CD4-positive, alpha-beta T cell treated with Interleukin-15 for 4 hours (primary cell): ENCODE results near the gene NSDHL.
"Not testable (repeated sequence)": the region's sequence is repeated elsewhere in the genome, so short reads cannot be mapped to it uniquely, and the experiment has no call there.

Experiments
- DNase-seq: peaks from one replicate; pipeline ENCODE4 v3.0.0-alpha.2; 2020; ENCODE audit warnings: low spot score

Gene NSDHL

GRCh38 chrX:152830312-152831305 is at the start of gene NSDHL, which contains the start of gene CETN2:
NSDHL (plus strand) TSS chrX:152831063; CDS start chrX:152846325, 15,262 bp downstream.
CETN2 (minus strand) TSS chrX:152830757; CDS start chrX:152830710, 47 bp downstream.
- peak; percentile 95 for DNase-seq

DNA sequence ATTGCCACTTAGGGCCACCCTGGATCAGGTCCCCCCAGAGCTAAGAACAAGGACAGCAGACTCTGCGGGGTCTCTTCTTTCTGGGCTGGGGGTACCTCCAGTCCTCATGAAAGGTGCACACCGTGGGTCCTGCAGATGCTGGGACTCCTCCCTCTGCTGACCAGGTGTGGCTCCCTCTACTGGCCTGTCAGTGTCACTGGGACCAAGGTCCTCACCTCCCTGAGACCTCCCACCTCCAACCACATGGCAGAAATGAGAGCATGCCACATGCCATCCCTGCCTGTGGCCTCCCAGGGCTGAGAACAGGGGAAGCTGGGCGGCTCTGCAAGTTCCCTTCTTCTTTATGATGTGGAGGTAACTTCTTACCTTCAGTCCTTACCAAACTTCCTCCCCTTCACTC is 43.8 kb upstream of the NSDHL start:
- not testable (repeated sequence) for DNase-seq

DNA sequence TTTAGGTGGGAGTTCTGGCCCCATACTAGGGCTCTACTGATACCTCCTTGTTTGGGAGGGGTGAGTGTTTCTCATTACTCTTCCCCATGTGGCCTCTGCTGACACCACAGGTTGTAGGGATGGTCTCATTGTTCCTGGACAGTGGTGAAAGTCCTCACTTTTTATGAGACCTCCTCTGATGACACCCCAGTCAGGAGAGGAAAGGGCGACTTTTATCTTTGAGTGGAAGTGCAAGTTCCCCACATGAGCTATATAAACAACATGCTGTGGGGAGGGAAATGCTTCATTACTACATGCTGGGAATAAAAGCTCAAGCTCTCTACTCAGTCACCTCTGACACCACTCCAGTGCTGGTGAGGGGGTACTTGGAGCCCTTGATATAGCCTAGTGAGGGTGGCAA is 31.9 kb upstream of the NSDHL start:
- no peak for DNase-seq

- DNase-seq = no peak
Observed at GRCh38 chrX:152806035-152806434, 24.8 kb upstream of the NSDHL start.

- no peak for DNase-seq
Observed at GRCh38 chrX:152810403-152810802, 20.5 kb upstream of the NSDHL start.

DNA sequence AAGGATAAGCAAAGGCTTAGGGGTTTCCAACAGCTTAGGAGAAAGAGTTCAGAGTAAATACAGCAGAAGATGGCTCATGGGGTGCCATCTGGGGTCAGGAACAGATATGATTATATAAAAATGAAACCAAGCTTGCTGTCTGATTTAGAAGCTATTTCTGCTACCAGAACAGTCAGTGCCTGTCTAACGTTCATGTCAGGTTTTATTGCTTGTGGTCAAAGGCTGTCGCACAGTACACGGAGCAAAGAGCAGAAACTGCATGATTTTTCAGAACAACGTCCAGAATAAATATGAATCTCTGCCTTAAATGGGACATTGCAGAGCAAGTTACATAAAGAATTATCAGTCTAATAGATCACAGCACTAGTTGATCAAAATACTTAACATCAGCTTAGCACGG is 17.7 kb upstream of the NSDHL start:
- no peak for DNase-seq

DNA sequence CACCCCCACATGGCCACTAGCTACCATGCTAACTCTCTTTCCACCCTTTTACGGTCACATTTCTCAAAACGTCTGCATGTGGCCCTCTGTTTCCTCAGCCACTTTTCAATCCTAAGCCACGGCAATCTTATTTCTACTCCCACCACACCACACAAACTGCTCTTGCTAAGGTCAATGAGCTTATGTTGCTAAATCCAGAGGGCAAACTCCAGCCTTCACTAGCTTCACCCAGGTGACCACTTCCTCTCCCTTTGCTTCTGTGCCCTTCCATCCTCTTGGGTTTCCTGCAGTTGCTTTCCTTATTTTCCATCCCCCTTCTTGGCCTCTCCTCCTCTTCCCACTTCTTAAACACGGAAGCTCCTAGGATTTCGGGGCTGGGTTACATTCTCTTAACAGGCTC is 16.8 kb upstream of the NSDHL start:
- DNase-seq = no peak

DNA sequence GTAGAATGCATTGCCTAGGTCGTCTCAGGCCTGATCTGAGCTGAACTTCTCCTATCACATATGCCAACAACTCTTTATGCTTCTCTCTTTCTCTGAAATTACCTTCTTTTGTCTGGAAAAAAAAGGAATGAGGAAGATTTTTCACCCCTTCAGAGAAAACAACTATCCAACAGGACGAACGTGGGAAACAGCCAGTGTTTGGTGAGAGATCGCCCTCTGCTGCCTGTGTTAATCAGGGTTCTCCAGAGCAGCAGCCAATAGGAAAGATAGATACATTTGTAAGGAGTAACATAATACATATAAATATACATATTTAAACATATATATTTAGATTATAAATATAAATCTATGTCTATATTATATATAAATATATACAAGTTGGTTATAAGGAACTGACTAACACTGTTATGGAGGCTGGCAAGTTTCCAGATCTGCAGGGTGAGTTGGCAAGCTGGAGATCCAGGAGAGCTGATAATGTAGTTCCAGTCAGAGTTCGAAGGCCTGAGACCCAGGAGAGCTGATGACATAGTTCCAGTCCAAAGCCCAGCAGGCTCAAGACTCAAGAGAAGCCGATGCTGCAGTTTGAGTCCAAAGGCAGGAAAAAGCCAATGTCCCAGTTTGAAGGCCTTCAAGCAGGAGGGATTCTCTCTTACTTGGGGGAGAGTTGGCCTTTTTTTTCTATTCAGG is 13.6 kb upstream of the NSDHL start:
- no peak for DNase-seq

DNA sequence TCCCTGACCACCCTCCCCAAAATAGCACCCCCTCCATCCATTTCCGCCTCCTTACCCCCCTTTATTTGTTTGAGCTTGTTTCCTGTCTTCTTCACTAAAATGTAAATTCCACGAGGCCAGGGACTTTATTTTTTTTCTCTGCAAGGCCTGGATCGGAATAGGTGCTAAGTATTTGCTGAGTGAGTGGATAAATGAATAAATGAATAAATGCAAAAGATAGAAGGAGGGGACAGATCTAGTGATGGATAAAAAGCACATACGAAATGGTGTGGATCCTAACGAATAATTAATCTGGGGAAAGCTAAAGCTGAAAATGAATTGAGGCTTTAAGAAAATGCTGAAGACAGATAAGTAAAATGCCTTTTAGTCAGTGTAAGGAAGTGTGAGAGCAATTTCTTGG is 12.5 kb upstream of the NSDHL start:
- DNase-seq = no peak

DNA sequence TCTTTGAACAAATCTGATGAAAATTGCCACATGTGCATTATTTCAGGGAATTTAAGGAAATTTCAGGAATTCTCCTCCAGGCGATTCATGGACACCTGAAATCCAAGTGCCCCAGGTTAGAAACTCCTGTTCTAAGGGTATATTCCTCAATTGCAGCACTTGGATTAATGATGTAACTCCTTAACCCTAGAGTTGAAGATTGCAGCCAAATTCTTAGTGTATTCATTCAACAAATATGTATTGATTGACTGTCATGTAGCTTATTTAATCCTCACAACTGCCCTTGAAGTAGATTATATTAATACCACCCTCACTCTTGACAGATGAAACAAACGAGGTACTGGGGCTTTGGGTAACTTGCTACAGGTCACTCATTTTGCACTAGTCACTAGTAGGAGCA is 11.6 kb upstream of the NSDHL start:
- DNase-seq = no peak

- DNase-seq = no peak
Observed at GRCh38 chrX:152819732-152820131, 11.1 kb upstream of the NSDHL start.

DNA sequence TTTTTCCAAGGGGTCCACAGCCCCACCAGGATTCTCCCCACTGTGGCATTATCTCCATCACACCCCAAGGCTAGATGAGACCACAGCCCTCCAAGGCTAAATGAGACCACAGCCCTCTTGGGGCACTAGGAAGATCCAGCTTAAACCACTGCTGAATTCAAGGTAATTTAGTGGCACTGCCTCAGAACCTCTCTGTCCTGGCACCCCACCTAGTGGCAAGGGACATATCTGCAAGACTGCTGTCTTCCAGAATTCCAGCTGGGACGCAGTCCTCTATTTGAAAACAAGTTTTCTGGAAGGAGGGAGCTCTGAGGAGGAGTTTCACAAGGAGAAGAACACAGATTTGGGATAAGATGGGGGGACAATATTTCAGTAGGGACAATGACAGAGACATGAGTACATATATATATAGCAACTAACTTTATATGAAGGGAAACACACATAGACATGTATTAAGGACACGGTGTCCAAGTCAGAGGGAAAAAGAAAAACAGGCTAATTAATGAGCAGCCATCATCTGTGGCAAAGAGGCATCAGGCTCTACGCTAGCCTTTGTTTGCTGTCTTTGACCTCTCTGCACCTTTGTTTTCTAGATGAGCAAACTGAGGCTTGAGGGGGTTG is 9.6 kb upstream of the NSDHL start:
- peak; percentile 0 for DNase-seq

- DNase-seq = no peak
Observed at GRCh38 chrX:152822383-152823086, 8.3 kb upstream of the NSDHL start.

DNA sequence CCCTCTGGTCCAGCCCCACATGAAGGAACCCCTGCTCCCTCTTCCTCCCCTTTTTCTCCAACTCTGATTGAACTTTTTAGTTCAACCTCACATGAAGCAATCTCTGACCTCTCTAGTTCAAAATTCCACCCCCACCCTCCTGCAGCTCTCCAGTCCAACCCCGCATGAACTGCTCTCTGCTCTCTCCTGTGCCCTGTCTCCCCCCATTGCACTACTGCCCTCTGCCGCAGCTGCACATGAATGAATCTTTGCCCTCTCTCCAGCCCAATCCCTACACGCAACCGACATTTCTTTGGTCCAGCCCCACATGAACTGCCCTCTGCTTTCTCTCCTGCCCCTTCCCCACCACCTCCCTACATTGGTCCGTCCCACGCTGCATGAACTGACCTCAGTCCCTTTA is 7.2 kb upstream of the NSDHL start:
- no peak for DNase-seq

GRCh38 chrX:152824841-152825374 is 6.0 kb upstream of the NSDHL start:
- no peak for DNase-seq

DNA sequence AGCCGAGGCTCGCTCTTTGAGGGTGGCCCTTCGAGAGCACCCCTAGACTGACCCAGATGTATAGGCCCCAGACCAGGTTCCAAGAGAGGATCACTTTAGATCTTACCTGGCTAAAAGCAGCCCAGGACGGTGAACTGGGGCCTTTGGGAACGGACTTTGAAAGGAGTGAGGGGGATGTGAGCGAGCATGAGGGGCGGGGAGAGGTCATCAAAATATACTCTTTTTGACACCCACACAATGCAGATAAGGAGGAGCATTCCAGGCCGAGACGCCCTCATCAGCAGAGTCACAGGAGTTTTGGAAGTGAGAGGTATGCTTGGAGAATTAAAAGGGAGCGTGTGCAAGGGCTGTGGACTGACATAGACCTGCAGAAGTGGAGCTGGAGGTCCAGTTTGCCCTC is 528 bp downstream of the NSDHL start:
- DNase-seq = no peak

- DNase-seq = no peak
Observed at GRCh38 chrX:152832520-152832919, 1.7 kb downstream of the NSDHL start.

DNA sequence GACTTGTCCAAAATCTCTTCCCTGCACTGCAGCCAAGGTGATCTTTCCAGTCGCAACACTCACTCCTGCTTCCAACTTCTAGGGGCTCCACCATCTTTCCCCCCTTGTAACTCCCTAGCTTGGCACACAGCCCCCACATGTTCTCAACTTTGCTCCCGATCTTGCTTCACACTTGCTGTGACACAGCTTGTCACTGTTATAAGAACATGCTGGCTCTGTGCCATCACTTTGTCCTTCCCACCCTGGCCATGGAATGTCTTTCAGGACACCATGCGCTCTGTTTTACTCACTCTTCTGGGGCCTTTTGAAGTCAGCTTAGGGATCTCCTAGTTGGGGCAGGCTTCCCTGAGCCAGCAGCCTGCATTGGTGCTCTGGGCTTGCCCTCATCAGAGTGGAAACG is 2.5 kb downstream of the NSDHL start:
- no peak for DNase-seq

GRCh38 chrX:152835470-152835869 is 4.6 kb downstream of the NSDHL start:
- DNase-seq = not testable (repeated sequence)

DNA sequence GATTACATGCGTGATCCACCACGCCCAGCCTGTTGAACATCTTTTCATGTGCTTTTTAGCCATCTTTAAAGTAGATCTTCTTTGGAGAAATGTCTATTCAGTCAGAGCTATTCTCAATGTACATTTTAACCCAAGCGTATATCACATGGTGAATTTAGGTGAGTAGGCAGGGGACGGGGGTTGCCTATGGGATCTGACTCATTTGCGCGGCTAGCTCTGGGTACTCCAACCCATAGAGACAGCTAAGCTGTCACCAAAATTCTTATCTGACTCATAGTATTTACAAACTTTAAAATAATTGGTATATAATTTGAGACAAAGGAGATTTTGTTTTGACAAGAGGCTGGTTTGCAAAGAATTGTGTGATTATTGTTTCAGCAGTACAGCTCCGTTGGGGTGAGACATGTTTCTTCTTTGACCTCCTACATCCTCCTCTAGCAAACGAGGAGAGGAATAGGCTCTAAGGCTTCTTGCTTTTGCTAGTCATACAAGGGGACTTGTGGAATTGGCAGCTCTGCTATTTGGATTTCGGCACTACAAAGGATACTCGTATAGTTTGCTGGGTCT is 12.0 kb downstream of the NSDHL start:
- DNase-seq = no peak

GRCh38 chrX:152843852-152844251 is 13.0 kb downstream of the NSDHL start:
- DNase-seq = no peak
